HG03135 (cell line): Measurements from ENCODE around the gene ADNP.
A peak's percentile ranks its signal among the peaks of the same experiment; 100 is the strongest.

ENCODE experiments used
- ATAC-seq: cut with Tn5 transposase; IDR thresholded peaks from one replicate; pipeline ENCODE4 v1.9.1; 2021; ENCODE audit warnings: mild to moderate bottlenecking, moderate library complexity; ENCODE audit not compliant: unreplicated experiment

The ADNP gene

DNA sequence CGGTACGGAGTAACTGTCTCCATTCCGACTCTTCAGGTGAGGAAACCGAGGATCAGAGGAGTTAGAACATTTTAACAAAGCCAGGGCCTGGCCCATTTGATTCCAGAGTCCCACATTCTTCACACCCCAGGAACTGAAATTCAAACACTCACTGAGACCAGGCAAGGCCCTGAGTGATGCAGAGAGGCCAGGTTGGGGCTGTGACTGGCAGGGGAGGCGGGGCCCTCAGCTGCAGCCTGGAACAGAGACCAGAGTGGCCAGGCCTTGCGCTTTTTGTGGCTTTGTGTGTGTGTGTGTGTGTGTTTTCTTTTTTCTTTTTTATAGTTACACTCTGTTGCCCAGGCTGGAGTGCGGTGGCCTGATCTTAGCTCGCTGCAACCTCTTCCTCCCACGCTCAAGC, 79.2 kb downstream of the ADNP start:
- no peak for ATAC-seq

DNA sequence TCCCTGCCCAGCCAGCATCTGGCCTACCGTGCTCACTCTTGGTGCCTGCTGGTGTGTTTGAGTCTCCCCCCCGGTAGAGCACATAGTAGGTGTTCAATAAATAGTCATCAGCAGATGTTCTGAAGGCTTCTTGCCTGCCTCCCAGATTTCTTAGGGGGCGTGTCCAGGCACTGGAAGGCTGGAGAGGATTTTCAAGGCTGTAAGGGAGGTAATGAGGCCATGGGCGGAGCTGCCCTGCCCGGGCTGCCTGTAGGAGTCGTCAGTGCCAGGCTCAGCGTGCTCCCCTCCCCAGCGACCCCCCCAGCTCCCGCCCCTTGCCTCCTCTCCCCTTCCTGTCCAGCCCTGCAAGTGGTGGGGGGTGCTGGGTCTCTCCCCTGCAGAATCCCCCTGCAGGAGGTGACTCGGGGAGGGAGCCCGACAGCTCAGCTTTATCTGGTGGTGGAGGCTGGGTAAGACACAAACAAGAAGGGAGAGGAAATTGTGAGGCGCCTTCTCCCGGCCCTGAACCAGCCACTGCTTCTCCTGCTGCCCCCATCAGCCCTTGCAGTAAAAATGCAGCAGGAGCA, 80.4 kb downstream of the ADNP start:
- ATAC-seq: no peak

DNA sequence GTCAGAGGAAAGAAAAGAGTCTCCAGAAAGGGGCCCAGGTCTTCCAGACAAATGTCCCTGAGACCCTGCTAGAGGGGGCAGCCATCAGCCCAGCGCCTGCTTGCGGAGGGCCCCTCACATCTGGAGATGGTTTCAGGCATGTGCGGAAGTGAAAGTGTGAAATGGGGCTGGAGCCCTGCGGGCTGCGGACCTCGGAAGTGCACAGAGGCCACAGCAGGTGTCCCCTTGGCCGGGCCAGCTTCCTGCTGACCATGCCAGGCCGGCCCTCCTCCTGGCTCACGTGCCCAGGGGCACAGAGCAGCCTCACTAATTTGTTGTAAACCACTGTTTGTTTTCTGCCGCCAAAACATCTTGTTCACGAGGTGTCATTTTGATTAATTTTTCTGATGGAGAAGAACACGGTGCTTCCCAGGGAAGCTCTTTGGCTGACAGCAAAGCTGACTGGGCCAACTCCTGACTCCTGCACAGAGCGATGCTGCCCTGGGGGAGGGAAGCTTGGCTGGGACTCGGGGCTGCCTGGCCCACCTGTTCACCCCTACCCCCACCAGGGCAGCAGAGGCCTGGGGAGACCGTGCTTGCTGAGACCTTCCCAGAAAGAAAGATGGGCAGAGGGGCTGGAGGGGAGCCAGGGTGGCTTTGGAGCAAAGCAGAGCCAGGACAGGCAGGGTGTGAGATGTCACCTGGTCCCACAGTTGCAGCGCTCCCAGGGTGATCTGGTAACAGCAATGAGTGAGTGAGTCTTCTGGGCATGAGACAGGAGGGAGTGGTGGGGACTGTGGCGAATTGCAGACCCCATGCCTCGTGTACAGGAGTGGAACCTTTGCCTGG, 82.2 kb downstream of the ADNP start:
- ATAC-seq: no peak

GRCh38 chr20:50848341-50848808, 82.9 kb downstream of the ADNP start:
- no peak for ATAC-seq

- ATAC-seq: no peak
Measured at GRCh38 chr20:50845566-50846215, 85.5 kb downstream of the ADNP start.

GRCh38 chr20:50844430-50845100, 86.7 kb downstream of the ADNP start:
- peak; percentile 80 for ATAC-seq

GRCh38 chr20:50843331-50844276, 87.6 kb downstream of the ADNP start:
- ATAC-seq: no peak

GRCh38 chr20:50842821-50843220, 88.4 kb downstream of the ADNP start:
- no peak for ATAC-seq
